ENCODE results near the gene ANKRD63.
A peak's percentile ranks its signal among the peaks of the same experiment; 100 is the strongest.

Gene ANKRD63, protein sequence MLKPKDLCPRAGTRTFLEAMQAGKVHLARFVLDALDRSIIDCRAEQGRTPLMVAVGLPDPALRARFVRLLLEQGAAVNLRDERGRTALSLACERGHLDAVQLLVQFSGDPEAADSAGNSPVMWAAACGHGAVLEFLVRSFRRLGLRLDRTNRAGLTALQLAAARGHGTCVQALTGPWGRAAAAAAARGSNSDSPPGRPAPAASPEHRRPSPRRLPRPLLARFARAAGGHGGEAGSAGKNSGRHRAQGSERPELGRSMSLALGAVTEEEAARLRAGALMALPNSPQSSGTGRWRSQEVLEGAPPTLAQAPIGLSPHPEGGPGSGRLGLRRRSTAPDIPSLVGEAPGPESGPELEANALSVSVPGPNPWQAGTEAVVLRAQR

DNA sequence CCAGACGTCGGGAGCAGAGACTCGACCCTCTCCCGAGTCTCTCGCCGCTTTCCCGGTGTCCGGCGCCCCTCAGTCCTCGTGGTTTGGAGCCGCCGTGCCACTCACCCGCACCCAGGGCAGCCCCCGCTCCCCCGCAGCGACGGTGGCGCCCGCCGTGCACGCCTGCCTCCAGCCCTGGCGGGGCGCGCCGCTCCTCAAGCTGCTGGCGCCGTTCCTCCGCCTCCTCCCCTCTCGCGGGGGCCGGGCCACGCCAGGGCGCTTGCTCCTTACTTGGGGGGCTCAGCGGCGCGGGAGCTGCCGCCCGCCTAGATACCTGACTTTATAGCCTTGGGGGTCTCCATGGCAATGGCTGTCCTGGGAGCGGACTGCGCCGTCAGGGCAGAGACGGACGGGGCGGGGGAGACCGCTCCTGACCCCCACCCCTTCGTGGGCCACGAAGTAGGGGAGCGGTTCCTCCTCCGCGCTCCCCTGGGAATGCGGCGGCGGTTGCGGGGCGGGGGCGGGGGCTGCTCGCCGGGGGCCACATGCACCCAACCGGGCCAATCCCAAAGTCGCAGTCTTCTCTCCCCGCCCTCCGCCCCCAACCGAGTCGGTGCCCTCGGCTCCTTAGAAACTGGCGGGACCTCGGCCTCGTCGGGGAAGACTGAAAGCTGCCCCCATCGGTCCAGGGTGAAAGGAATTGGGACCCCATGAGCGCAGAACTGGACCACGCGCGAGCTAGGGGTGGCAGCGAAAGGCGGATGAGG is at the start of gene ANKRD63:
ANKRD63 (minus strand) TSS at position 196 of the 746 bp plus-strand sequence. CDS start 478 bp downstream, outside the sequence.
- peak; percentile 88 for DNase-seq (ENCODE audit: low spot score)

DNA sequence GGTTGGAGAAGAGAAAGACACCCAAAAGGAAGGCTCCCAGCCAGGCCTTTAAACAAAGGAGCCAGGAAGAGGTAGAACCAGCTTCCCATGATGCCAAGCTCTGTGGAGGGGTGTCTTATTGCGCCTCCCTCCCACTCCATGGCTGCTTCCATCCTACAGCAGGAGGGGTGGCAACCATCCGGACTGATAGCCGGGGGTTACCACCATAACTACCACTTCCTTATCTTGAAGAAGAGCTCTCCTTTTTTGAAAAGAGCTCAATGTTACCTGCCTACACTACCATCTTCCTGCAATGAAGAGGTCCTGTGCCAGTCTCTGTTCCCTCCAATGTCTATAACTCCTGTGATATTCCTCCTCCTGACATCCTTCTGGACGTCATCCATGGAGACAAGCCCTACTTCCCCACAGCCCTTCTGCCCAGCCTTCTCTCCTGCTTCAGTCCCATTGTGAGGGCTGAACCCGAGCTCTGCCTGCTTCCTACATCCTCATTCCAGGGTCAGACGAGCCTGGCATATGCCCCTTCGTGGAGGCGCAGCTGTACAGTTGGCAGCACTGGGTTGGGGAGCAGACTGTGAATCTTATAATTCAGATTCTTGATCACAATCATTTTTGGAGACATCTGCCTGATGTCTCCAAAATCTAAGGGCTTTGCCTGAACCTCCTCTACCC is 49.4 kb upstream of the ANKRD63 start:
- DNase-seq (ENCODE audit: low spot score) = no peak

DNA sequence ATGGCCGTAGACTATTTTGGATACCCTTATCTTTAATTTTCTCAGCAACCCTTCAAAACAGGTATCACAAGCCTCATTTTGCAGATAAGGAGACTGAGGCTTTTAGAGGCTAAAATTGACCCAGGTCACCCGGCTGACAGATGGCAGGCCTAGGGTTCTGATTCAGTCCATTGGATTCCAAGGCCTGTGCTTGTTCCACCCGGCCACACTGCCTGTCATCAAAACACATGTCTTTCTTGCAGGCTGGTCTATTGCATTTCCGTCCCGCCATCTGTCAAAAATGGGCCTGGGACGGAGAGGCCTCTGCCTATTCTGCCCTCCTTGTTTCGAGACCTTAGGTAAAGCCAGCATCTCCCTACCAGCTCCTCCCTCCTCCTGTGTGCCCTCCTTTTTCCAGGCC is 48.8 kb upstream of the ANKRD63 start:
- DNase-seq (ENCODE audit: low spot score) = no peak

DNA sequence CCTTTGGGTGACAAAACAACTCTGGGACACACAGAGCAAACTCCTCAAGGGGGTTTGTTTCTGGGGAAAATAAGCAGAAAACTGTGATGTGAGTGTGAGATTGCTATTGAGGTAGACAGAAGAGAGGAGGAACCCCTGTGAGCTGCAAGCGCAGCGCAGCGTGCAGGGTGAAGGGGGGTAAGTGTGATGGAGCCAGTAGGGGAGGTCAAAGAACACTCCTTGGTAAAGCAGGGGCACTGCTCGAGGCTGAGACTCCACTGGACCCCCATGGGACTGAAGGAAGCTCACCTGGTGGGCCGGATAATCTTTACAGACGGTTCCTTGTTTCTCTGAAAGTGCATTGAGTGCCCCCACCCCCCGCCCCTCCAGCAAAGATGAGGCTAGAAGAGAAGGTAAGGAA is 48.2 kb upstream of the ANKRD63 start:
- DNase-seq (ENCODE audit: low spot score) = no peak

DNA sequence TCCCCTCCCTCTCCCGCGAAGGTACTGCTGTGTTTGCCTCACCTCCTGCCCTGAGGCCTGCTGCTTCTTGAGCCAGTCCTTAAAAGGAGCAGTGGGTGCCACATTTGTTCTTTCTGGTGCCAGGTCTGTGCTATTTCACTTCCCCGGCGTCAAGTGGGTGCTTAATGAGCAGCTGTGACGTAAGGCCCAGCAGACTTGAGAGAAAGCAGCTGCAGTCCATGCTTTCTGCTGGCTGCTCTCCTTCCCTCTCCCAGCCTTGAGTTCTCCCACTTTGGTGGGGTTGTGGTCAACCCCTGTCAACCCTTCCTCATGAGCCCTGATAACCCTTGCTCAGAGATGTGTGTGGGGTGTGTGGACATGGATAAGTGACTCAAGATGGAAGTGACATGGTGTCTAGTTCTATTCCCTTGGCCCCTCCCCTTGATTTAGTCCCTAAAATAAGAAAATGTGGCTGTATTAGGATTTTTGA is 47.5 kb upstream of the ANKRD63 start:
- no peak for DNase-seq (ENCODE audit: low spot score)

- no peak for DNase-seq (ENCODE audit: low spot score)
These were observed 46.9 kb upstream of the ANKRD63 start for GRCh38 chr15:40329804-40330203.

DNA sequence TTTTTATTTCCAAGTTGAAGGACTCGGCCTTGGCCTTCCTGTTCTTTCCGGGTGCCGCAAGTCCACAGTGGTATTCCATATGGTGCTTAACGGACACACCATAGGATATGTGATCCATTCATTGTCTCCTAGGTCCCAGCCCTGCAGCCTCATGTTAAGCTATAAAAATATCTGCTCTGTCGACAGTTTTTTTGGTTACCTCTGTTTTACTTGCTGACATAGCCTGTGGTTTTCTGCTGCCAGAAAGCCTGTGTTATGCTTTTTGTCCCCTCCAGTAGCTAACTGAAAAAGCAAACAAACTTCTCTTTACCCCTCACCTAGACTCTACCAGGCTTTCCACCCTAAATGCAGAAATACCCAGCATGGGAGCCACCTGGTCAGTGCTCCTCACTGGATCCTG is 45.9 kb upstream of the ANKRD63 start:
- DNase-seq (ENCODE audit: low spot score) = no peak

GRCh38 chr15:40328176-40328575 is 45.3 kb upstream of the ANKRD63 start:
- DNase-seq (ENCODE audit: low spot score) = no peak

GRCh38 chr15:40327457-40327856 is 44.6 kb upstream of the ANKRD63 start:
- no peak for DNase-seq (ENCODE audit: low spot score)

- DNase-seq (ENCODE audit: low spot score) = no peak
These were observed 42.8 kb upstream of the ANKRD63 start for GRCh38 chr15:40325700-40326099.

GRCh38 chr15:40325188-40325587 is 42.3 kb upstream of the ANKRD63 start:
- DNase-seq (ENCODE audit: low spot score) = no peak

DNA sequence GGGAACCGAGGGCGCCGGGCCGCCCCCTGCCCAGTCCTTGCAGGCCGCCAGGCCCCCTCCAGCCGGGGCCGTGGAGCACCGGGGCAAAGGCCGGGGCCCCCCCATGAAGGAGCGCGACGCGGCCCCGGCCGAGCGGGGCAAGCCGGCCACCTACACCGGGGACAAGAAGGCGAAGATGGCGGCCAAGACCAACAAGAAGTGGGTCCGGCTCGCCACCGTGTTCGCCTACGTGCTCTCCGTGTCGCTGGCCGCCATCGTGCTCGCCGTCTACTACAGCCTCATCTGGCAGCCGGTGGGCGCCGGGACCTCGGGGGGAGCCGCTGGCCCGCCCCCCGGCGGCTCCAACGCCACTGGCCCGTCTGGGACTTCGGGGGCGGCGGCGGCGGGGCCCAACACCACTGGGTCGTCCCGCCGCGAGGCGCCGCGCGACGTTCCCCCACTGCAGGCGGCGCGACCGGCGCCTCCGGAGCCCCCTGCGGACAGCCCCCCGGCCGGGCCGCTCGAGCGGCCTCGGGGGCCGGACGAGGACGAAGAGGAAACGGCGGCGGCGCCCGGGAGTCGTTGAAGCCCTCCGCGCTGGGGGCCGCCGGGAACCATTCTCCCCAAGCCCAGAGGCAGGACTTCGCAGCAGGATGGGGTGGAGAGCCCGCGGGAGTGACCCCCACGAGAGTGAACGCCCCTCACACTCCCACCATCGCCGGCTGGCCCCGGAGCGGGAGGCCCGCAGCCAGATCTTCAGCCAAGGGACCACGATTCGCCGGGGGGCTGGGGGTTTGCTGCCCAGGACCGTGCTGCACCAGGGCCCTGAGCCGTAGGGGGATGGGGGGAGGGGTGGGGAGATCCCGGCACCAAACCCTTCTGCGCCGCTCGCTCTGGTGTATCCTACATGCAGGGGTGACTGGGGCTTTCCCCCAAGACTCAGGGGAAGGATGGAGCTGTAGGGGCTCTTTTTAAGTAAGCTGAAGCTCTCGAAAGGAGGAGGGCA is 41.4 kb upstream of the ANKRD63 start:
- peak; percentile 55 for DNase-seq (ENCODE audit: low spot score)

DNA sequence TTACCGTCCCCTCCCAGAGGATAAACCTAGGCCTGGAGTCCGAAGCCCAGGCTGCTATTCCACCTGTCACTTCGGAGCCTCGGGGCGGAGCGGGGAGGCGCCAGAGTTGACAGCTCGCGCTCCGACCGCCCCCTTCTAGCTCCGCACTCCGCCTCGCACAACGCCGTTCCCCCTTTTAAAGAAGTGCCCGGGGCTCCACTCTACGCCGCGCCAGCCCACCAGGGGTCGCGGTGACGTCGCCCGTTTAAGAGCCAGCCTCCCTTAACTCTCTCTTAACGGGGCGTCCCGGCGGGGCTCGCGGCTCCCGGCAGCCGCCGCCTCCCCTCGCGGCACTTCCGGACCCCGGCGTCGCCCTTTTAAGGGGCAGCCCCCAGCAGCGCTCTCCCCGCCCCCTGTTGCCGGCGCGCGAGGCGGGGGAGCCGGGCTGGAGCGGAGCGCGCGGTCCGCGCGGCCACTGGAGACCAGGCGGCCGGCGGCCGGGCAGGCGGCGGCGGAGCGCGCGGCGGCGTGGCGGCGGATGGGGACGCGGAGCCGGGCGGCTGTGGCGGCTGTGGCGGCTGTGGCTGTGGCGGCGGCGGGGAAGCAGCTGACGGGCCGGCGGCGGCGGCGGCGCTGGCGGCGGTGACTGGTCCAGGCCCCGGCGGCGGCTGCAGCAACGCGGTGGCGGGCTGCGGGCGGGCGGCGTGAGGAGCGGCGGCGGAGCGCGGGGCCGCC is 40.5 kb upstream of the ANKRD63 start, which contains the start of gene INAFM2:
INAFM2 (plus strand) TSS at position 454 of the 714 bp plus-strand sequence. CDS start 364 bp downstream, outside the sequence.
- DNase-seq (ENCODE audit: low spot score) = peak; percentile 98

GRCh38 chr15:40322531-40323238 is 39.8 kb upstream of the ANKRD63 start:
- DNase-seq (ENCODE audit: low spot score) = no peak

GRCh38 chr15:40320931-40321371 is 38.1 kb upstream of the ANKRD63 start:
- DNase-seq (ENCODE audit: low spot score) = peak; percentile 73

DNA sequence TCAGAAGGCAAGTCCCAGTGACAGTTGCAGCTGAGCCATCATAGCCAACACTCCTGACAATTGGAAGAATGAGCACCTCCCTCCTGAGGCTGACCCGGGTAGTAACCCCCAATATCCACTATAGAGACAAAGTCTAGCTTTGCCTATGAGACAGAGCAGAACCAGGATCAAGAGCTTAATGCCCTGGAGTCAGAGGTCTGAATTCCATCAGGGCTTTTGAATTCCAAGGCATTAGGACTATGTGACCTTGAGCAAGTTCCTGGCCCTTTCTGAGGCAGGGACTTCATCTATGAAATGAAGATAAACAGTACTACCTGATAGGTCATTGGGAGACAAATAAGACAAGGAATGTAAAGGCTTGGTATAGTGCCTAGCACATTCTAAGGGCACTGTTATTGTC is 37.5 kb upstream of the ANKRD63 start:
- no peak for DNase-seq (ENCODE audit: low spot score)

GRCh38 chr15:40317580-40317979 is 34.7 kb upstream of the ANKRD63 start:
- DNase-seq (ENCODE audit: low spot score) = no peak

DNA sequence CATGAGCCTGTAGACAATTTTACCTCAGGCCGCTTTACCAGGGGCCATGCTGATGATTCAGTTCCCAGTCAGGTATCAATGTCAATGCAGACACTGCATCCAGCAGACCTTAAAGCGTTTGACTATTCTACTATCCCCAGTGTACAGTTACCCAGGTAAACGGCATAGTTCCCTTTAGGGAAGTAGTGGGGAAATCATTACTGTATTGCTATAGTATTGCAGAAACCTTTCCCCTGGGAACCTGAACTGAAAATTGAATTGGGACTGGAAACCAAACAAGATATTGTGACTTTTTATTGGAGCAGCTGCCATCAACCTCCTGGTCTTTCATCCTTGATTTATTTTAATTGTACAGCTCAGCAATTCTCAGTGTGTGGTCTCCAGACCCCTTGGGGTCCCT is 34.1 kb upstream of the ANKRD63 start:
- no peak for DNase-seq (ENCODE audit: low spot score)

- no peak for DNase-seq (ENCODE audit: low spot score)
These were observed 31.9 kb upstream of the ANKRD63 start for GRCh38 chr15:40314723-40315276.
